HEK293 (cell line): ENCODE measurements around the gene WDR89.

Experiments
- FEZF1 ChIP-seq: fragments of 450-650 bp; formaldehyde crosslinking; IDR thresholded peaks from 2 replicates; pipeline ENCODE4 v1.5.1; 2016; ENCODE audit warnings: missing biosample characterization, missing genetic modification characterization
- TCF7L2 ChIP-seq: IDR thresholded peaks from 2 replicates; pipeline ENCODE4 v1.6.1; 2011; ENCODE audit warnings: low read depth, mild to moderate bottlenecking, inconsistent platforms, low read length, moderate library complexity, borderline replicate concordance
- ZBTB8A ChIP-seq: fragments of 450-650 bp; formaldehyde crosslinking; IDR thresholded peaks from 2 replicates; pipeline ENCODE4 v1.5.1; 2016; ENCODE audit warnings: missing biosample characterization, missing genetic modification characterization
- ZNF114 ChIP-seq: fragments of 450-650 bp; formaldehyde crosslinking; IDR thresholded peaks from 2 replicates; pipeline ENCODE4 v1.5.0; 2017; ENCODE audit warnings: missing biosample characterization, missing genetic modification characterization
- ZNF571 ChIP-seq: fragments of 450-650 bp; formaldehyde crosslinking; IDR thresholded peaks from 2 replicates; pipeline ENCODE4 v1.5.0; 2017; ENCODE audit warnings: missing biosample characterization, missing genetic modification characterization
- ZNF76 ChIP-seq: fragments of 450-650 bp; formaldehyde crosslinking; IDR thresholded peaks from 2 replicates; pipeline ENCODE4; 2016; ENCODE audit warnings: low read depth, missing biosample characterization, missing genetic modification characterization, borderline replicate concordance
- TF ChIP-seq, protein P1 (sequence below): fragments of 450-650 bp; formaldehyde crosslinking; IDR thresholded peaks from 2 replicates; pipeline ENCODE4 v1.5.1; 2016; ENCODE audit warnings: missing biosample characterization, missing genetic modification characterization

DNA sequence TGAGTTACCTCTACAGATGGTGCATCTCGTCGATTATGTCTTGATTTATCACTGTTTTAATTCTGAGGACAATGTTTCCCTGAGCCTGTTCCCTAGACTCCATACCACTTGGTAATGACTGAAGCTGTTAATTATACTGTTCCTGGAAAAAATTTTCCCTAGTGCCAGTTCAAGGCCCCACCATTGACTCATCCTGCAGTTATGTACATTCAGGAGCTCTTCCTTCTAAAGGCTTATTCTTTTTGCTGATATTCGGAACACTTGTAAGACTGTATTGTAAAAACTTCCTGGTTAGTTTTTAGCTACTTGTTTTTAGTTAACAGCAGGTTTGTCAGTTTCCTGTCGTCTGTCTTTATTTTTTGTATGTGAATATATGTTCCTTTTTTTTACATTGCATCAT, 68.1 kb downstream of the WDR89 start:
- TF ChIP-seq ZBTB8A = no peak
- TF ChIP-seq ZNF76 (tag by site-specific recombination) = no peak
- no peak for TF ChIP-seq ZNF571 (tag by site-specific recombination)
- TF ChIP-seq FEZF1 (tag by site-specific recombination) = no peak
- TF ChIP-seq, protein P1, sequence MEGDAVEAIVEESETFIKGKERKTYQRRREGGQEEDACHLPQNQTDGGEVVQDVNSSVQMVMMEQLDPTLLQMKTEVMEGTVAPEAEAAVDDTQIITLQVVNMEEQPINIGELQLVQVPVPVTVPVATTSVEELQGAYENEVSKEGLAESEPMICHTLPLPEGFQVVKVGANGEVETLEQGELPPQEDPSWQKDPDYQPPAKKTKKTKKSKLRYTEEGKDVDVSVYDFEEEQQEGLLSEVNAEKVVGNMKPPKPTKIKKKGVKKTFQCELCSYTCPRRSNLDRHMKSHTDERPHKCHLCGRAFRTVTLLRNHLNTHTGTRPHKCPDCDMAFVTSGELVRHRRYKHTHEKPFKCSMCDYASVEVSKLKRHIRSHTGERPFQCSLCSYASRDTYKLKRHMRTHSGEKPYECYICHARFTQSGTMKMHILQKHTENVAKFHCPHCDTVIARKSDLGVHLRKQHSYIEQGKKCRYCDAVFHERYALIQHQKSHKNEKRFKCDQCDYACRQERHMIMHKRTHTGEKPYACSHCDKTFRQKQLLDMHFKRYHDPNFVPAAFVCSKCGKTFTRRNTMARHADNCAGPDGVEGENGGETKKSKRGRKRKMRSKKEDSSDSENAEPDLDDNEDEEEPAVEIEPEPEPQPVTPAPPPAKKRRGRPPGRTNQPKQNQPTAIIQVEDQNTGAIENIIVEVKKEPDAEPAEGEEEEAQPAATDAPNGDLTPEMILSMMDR (tag by site-specific recombination) = no peak
- TF ChIP-seq TCF7L2 = no peak
- TF ChIP-seq ZNF114 = no peak
